AG04450 (cell line): ENCODE measurements around the gene RIMBP2. TPM values are rescaled to one million over a fixed set of nuclear protein-coding genes. Genes with fewer than 3 reads are reported as not detected.

Experiments used
- CTCF ChIA-PET: fragments of 300-600, 350-600 bp; formaldehyde crosslinking; extraction: SDS; loops from one replicate; lab custom pipeline; 2022; ENCODE audit warnings: antibody characterized with exemption, inconsistent platforms; lab: Charles Lee
- POLR2A ChIA-PET: fragments of 350-600 bp; formaldehyde crosslinking; extraction: SDS; loops from one replicate; lab custom pipeline; 2021; ENCODE audit warnings: antibody characterized with exemption, inconsistent platforms; lab: Yijun Ruan, JAX
- DNase-seq: peaks from one replicate; pipeline ENCODE4 v3.0.0-alpha.2; 2011; ENCODE audit warnings: low read depth, low spot score
- H3K27ac ChIP-seq: one replicate; pipeline ENCODE4 v1.5.1; 2012; ENCODE audit warnings: low read depth, low read length, control low read depth
- H3K27me3 ChIP-seq: one replicate; pipeline ENCODE4 v1.6.0; 2012; ENCODE audit warnings: low read length; ENCODE audit not compliant: control insufficient read depth, insufficient read depth
- H3K4me3 ChIP-seq: 2 replicates; pipeline ENCODE4 v1.5.1; 2011; ENCODE audit warnings: mild to moderate bottlenecking, low read depth, low read length, control low read depth
- H3K9me3 ChIP-seq: 2 replicates; pipeline ENCODE4 v1.5.1; 2012; ENCODE audit warnings: low read length; ENCODE audit not compliant: control insufficient read depth, insufficient read depth
- CTCF ChIP-seq: IDR thresholded peaks from 2 replicates; pipeline ENCODE4 v1.5.1; 2011; ENCODE audit warnings: low read depth, low read length, control low read depth, inconsistent platforms
- polyA plus RNA-seq: library from polyadenylated mRNA; depleted of rRNA; stranded (reverse); fragments of >200 nt; gene quantifications from 2 replicates; pipeline ENCODE4 v1.2.3, GENCODE V29; 2011

The RIMBP2 gene
- polyA plus RNA-seq, 1 experiment, result not detected

- Histone ChIP-seq H3K9me3 (peaks cover 25% of the 10 kb centered on the region), H3K27me3 (no peaks in the 10 kb centered on the region), H3K27ac (no peak overlapping the region), H3K4me3 (no peak overlapping the region)
- ChIA-PET CTCF (no interaction called here), POLR2A (no interaction called here)
- no peak for DNase-seq
- no peak for TF ChIP-seq CTCF
Observed at GRCh38 chr12:130369816-130370215, 346.3 kb downstream of the RIMBP2 start.

- CTCF ChIA-PET, result no interaction called here
- no peak overlapping the region for H3K4me3 ChIP-seq
Observed at GRCh38 chr12:130367523-130367922, 348.6 kb downstream of the RIMBP2 start.

GRCh38 chr12:130367003-130367402 lies 349.1 kb downstream of the RIMBP2 start:
- Histone ChIP-seq H3K27me3 (no peaks in the 10 kb centered on the region), H3K4me3 (no peak overlapping the region), H3K9me3 (peaks cover 24% of the 10 kb centered on the region), H3K27ac (no peak overlapping the region)
- TF ChIP-seq CTCF, result no peak
- CTCF ChIA-PET, result no interaction called here
- DNase-seq, result no peak
- POLR2A ChIA-PET, result no interaction called here

More at GRCh38 chr12:130367523-130367922, 348.6 kb downstream of the RIMBP2 start:
- no peak overlapping the region for H3K27ac ChIP-seq
- no peaks in the 10 kb centered on the region for H3K27me3 ChIP-seq
- POLR2A ChIA-PET, result no interaction called here
- TF ChIP-seq CTCF, result no peak
- peaks cover 24% of the 10 kb centered on the region for H3K9me3 ChIP-seq
- DNase-seq, result no peak

GRCh38 chr12:130366159-130366558 lies 349.9 kb downstream of the RIMBP2 start:
- POLR2A ChIA-PET, result no interaction called here
- TF ChIP-seq CTCF, result no peak
- Histone ChIP-seq H3K27me3 (no peaks in the 10 kb centered on the region), H3K27ac (no peak overlapping the region), H3K4me3 (no peak overlapping the region), H3K9me3 (peaks cover 24% of the 10 kb centered on the region)
- DNase-seq, result no peak
- CTCF ChIA-PET, result no interaction called here

GRCh38 chr12:130364578-130364977 lies 351.5 kb downstream of the RIMBP2 start:
- no peak overlapping the region for H3K4me3 ChIP-seq

More at GRCh38 chr12:130364578-130364977, 351.5 kb downstream of the RIMBP2 start:
- Histone ChIP-seq H3K27ac (no peak overlapping the region), H3K9me3 (peaks cover 24% of the 10 kb centered on the region), H3K27me3 (no peaks in the 10 kb centered on the region)
- POLR2A ChIA-PET, result no interaction called here
- TF ChIP-seq CTCF, result no peak
- DNase-seq, result no peak
- CTCF ChIA-PET, result no interaction called here
